GM18502 (cell line): ENCODE data around the gene PLEKHG4.
A peak's percentile ranks its signal among the peaks of the same experiment; 100 is the strongest.

Experiments used
- ATAC-seq: cut with Tn5 transposase; IDR thresholded peaks from one replicate; pipeline ENCODE4 v1.9.1; 2021; ENCODE audit warnings: mild to moderate bottlenecking; ENCODE audit not compliant: unreplicated experiment, poor library complexity

The PLEKHG4 gene

GRCh38 chr16:67259705-67260104 is 19.6 kb upstream of the PLEKHG4 start:
- ATAC-seq: no peak

- ATAC-seq: no peak
Measured at GRCh38 chr16:67260426-67261063, 18.8 kb upstream of the PLEKHG4 start.

- ATAC-seq: no peak
Measured at GRCh38 chr16:67263201-67263600, 16.1 kb upstream of the PLEKHG4 start.

- ATAC-seq: no peak
Measured at GRCh38 chr16:67264277-67264676, 15.1 kb upstream of the PLEKHG4 start.

- ATAC-seq: no peak
Measured at GRCh38 chr16:67264866-67265265, 14.5 kb upstream of the PLEKHG4 start.

GRCh38 chr16:67265834-67266233 is 13.5 kb upstream of the PLEKHG4 start:
- no peak for ATAC-seq

GRCh38 chr16:67268136-67268579 is 11.2 kb upstream of the PLEKHG4 start:
- no peak for ATAC-seq

- no peak for ATAC-seq
Measured at GRCh38 chr16:67269766-67270165, 9.6 kb upstream of the PLEKHG4 start.

GRCh38 chr16:67270931-67271338 is 8.4 kb upstream of the PLEKHG4 start:
- ATAC-seq: no peak

GRCh38 chr16:67271446-67271845 is 7.9 kb upstream of the PLEKHG4 start:
- no peak for ATAC-seq

- no peak for ATAC-seq
Measured at GRCh38 chr16:67275321-67275720, 4.0 kb upstream of the PLEKHG4 start.

GRCh38 chr16:67277294-67277998 is 1.9 kb upstream of the PLEKHG4 start:
- ATAC-seq: no peak

GRCh38 chr16:67277999-67278772 is 1.1 kb upstream of the PLEKHG4 start:
- ATAC-seq: no peak

GRCh38 chr16:67278773-67279295 is 498 bp upstream of the PLEKHG4 start:
- ATAC-seq: peak; percentile 45

GRCh38 chr16:67280090-67281015 is 1.0 kb downstream of the PLEKHG4 start:
- no peak for ATAC-seq

- ATAC-seq: no peak
Measured at GRCh38 chr16:67281536-67282446, 2.5 kb downstream of the PLEKHG4 start.

- ATAC-seq: no peak
Measured at GRCh38 chr16:67282447-67282805, 3.1 kb downstream of the PLEKHG4 start.

GRCh38 chr16:67283039-67283825 is 3.9 kb downstream of the PLEKHG4 start:
- no peak for ATAC-seq
